Medulla oblongata (tissue), 1 donor: ENCODE results near the gene B3GNT3.
A peak's percentile ranks its signal among the peaks of the same experiment; 100 is the strongest.
"Not testable (repeated sequence)": the region's sequence is repeated elsewhere in the genome, so short reads cannot be mapped to it uniquely, and the experiment has no call there.

Experiments used
- DNase-seq: peaks from one replicate; pipeline ENCODE4 v3.0.0-alpha.2; 2015; ENCODE audit errors: extremely low spot score

B3GNT3 gene

GRCh38 chr19:17766543-17767131 lies 28.3 kb upstream of the B3GNT3 start:
- peak; percentile 78 for DNase-seq

DNA sequence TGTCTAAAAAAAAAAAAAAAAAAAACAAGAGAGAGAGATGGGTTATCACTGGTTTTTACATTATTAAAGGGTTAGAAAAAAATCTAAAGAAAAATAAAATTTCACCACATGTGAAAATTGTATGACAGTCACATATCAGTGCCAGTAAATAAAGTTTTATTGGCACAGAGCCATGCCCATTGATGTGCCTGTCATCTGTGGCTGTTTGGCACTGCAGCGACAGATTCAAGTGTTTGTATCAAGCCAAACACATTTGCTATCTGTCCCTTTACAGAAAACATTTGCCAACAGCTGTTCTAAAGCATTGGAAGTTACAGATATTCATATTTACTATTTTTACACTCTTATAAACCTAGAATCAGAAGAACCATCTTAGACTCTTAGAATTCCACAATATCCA lies 27.4 kb upstream of the B3GNT3 start:
- no peak for DNase-seq

- no peak for DNase-seq
These were observed 24.3 kb upstream of the B3GNT3 start for GRCh38 chr19:17770613-17771012.

GRCh38 chr19:17772172-17772571 lies 22.8 kb upstream of the B3GNT3 start:
- no peak for DNase-seq

GRCh38 chr19:17775245-17775927 lies 19.6 kb upstream of the B3GNT3 start:
- peak; percentile 27 for DNase-seq

GRCh38 chr19:17775991-17776803 lies 18.7 kb upstream of the B3GNT3 start:
- DNase-seq = no peak

GRCh38 chr19:17777840-17778239 lies 17.1 kb upstream of the B3GNT3 start:
- DNase-seq = not testable (repeated sequence)

DNA sequence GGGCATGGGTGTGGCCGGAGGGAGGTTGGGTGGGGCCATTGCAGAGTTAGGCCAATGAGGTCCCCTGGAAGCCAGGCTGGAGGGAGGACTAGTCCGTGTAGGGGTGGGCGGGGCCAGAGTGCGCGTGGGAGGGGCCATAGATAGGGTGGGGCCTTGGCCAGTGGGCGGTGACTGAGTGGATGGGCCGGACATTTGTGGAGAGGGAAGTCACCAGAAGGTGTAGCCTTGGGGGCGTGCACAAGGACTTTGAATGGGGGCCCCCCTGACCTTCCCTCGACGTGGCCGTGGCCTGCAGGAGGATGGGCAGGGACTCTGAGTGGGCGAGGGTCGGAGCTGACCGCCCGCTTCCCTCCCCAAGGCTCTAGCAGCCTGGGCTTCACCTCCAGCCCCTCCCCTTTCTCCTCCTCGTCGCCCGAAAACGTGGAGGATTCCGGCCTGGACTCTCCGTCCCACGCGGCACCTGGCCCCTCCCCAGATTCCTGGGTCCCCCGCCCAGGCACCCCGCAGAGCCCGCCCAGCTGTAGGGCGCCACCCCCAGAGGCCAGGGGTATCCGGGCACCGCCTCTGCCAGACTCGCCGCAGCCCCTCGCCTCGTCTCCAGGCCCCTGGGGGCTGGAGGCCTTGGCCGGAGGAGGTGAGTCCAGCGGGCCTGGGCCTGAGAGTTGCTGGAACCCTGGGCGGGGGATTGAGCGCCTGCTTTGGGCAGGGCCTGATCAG lies 16.5 kb upstream of the B3GNT3 start:
- DNase-seq = no peak

DNA sequence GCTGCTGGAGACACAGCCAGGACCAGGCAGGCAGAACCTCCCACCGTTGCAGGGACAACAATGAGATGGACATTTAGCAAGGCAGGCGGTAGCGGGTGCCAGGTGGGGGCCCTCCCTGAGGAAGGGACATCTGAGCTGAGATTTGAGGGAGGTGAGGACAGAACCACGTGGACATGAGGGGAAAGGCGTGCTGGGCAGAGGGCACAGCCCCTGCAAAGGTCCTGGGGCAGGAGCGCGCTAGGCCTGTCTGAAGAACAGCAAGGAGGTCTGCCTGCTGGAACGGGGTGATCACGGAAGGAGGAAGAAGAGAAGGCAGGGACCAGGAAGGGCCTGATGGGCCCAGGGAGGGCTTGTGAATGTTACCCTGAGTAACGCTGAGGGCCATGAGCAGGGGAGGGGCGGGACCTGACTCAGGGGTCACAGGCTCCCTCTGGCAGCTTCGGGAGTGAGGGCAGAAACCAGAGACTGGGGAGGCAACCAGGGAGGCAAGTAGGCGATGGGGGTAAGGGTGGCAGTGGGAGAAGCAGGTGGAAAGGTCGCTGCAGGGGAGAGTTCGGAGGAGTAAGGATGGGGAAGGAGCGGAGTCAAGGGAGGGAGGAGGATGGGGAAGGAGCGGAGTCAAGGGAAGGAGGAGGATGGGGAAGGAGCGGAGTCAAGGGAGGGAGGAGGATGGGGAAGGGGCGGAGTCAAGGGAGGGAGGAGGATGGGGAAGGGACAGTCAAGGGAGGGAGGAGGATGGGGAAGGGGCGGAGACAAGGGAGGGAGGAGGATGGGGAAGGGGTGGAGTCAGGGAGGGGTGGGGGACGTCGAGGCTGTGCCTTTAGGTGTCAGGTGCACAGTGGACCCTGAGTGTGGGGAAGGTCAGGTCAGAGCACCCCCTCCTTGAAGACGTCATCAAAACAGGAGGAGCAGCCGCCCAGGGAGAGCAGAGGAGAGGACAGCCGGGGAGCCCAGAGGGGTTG lies 15.7 kb upstream of the B3GNT3 start:
- DNase-seq = peak; percentile 72

GRCh38 chr19:17780781-17781180 lies 14.2 kb upstream of the B3GNT3 start:
- DNase-seq = no peak

DNA sequence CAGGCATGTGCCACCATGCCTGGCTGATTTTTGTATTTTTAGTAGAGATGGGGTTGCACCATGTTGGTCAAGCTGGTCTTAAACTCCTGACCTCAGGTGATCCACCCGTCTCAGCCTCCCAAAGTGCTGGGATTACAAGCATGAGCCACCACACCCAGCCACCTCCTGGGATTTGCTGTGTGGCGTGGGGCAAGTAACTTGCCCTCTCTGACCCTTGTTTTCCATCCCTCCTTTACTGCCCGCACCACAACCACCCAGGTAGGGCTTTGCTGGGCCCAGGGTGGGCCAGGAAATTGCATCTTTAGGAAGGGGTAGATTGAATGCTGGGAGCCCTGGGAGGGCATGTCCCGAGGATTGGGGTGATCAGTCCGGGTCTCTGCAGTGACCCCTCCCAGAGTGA lies 11.2 kb upstream of the B3GNT3 start:
- DNase-seq = not testable (repeated sequence)

GRCh38 chr19:17784201-17785008 lies 10.5 kb upstream of the B3GNT3 start:
- peak; percentile 76 for DNase-seq

GRCh38 chr19:17787274-17787913 lies 7.5 kb upstream of the B3GNT3 start:
- no peak for DNase-seq

DNA sequence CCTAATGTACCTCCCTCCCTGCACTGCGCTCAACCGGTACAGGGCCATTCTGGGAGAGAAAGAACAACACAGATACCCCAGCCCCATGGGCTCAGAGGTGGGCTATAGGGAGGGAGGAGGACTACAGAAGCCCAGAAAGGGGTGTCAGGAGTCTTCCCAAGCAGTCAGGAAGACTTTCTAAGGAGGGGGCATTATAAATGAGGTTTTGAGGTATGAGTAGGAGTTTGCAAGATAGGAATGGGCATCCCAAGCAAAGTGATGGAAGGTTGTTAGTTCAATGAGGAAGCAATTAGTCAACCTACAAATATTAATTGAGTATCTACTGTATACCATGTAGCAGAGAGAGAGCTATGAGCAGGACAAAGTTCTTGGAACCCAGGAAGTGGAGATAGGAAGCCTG lies 6.3 kb upstream of the B3GNT3 start:
- no peak for DNase-seq

DNA sequence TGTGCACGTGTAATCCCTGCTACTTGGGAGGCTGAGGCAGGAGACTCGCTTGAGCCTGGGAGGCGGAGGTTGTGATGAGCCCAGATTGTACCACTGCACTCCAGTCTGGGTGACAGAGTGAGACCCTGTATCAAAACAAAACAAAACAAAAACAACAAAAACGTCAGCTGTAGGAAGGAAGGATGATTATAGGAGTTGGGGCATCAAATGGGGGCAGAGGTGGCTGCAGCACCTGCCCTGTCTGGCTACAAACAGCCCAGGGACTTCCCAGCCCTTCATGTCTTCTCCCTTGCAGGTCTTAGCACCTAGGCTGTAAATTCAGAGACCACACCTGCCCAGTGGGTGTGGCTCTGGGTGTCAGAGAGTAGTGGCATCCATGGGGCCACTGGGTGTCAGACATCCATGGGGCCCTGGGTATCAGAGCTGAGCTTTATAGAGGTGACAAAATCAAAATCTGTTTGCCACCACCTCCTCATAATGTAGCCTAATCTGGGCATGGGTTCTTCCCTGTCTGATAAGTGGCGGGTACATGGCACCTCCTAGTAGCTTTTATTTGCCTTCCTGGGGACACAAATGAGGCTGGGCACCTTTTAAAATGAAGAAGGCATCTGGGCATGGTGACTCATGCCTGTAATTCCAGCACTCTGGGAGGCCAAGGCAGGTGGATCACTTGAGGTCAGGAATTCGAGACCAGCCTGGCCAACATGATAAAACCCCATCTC lies 4.7 kb upstream of the B3GNT3 start:
- no peak for DNase-seq

DNA sequence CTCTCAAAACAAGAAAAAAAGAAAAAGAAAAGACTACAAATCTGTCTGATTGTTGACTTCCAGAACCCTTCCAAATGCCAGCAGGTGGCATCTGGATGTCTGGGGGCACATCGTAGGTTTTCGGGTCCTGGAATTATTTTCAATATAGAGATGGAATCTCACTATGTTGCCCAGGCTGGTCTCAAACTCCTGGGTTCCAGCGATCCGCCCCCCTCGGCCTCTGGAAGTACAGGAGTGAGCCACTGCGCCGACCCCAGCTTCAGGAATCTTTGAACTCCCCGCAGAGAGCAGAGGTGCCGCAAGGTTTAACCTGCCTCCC lies 567 bp upstream of the B3GNT3 start:
- no peak for DNase-seq

- no peak for DNase-seq
These were observed 538 bp downstream of the B3GNT3 start for GRCh38 chr19:17795495-17795856.

GRCh38 chr19:17796013-17796837 lies 1.3 kb downstream of the B3GNT3 start:
- no peak for DNase-seq
